Measurements from ENCODE around the gene RYR3. TPM values are rescaled to one million over a fixed set of nuclear protein-coding genes. Genes with fewer than 3 reads are reported as not detected.

RYR3 gene
- total RNA-seq, 1 donor from 2014 or later = 7.4 TPM

GRCh38 chr15:33902043-33902442 lies 591.3 kb downstream of the RYR3 start:
- TF ChIP-seq, protein P1, sequence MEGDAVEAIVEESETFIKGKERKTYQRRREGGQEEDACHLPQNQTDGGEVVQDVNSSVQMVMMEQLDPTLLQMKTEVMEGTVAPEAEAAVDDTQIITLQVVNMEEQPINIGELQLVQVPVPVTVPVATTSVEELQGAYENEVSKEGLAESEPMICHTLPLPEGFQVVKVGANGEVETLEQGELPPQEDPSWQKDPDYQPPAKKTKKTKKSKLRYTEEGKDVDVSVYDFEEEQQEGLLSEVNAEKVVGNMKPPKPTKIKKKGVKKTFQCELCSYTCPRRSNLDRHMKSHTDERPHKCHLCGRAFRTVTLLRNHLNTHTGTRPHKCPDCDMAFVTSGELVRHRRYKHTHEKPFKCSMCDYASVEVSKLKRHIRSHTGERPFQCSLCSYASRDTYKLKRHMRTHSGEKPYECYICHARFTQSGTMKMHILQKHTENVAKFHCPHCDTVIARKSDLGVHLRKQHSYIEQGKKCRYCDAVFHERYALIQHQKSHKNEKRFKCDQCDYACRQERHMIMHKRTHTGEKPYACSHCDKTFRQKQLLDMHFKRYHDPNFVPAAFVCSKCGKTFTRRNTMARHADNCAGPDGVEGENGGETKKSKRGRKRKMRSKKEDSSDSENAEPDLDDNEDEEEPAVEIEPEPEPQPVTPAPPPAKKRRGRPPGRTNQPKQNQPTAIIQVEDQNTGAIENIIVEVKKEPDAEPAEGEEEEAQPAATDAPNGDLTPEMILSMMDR (IDR thresholded peaks at IDR 0.05; ENCODE audit: partially characterized antibody, unreplicated experiment) = no peak
- Mint-ChIP-seq H3K36me3 (ENCODE audit: unreplicated experiment) (no peaks in the 10 kb centered on the region), H3K4me3 (ENCODE audit: unreplicated experiment) (no peak overlapping the region), H3K27ac (ENCODE audit: unreplicated experiment) (no peak overlapping the region), H3K9me3 (ENCODE audit: unreplicated experiment) (no peaks in the 10 kb centered on the region), H3K27me3 (ENCODE audit: unreplicated experiment) (peaks cover 5% of the 10 kb centered on the region), H3K4me1 (ENCODE audit: low read depth, unreplicated experiment) (no peaks in the 10 kb centered on the region)
- no peak for DNase-seq

DNA sequence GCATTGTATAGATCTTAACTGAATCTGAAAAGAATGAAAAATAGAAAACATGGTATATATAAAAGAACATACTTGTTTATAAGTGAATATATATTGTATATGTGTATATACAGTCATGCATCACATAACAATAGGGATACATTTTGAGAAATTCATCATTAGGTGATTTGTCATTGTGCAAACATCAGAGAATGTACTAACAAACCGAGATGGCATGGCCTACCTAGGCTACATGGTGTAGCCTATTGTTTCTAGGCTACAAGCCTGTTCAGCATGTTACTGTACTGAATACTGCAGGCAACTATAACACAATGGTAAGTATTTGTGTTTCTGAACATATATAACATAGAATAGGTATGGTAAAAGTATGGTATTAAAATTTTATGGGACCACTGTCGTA lies 592.9 kb downstream of the RYR3 start:
- TF ChIP-seq, protein P1 (IDR thresholded peaks at IDR 0.05; ENCODE audit: partially characterized antibody, unreplicated experiment) = no peak
- H3K4me3 Mint-ChIP-seq (ENCODE audit: unreplicated experiment) = no peak overlapping the region

DNA sequence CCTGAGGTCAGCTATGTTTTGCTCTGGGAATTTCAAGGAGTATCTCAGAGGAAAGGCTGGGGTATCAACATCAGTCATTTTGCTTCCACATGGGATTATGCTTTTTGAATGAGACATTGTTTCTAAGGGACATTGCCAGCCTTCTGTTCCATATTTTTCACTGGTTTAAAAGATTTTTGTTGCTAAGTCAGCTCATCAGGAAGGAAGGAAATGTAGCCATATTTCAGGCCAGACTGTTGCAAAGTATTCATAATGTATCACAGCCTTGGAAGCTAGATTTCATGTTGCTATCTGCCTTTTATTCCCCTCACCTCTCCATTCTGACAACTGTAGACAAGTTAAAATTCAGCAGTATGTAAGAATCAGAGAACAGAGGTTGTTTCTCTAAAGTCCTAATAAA lies 596.6 kb downstream of the RYR3 start:
- Mint-ChIP-seq H3K9me3 (ENCODE audit: unreplicated experiment) (no peaks in the 10 kb centered on the region), H3K27me3 (ENCODE audit: unreplicated experiment) (peaks cover 3% of the 10 kb centered on the region), H3K4me3 (ENCODE audit: unreplicated experiment) (no peak overlapping the region), H3K27ac (ENCODE audit: unreplicated experiment) (no peak overlapping the region), H3K36me3 (ENCODE audit: unreplicated experiment) (no peaks in the 10 kb centered on the region), H3K4me1 (ENCODE audit: low read depth, unreplicated experiment) (no peaks in the 10 kb centered on the region)
- TF ChIP-seq, protein P1 (IDR thresholded peaks at IDR 0.05; ENCODE audit: partially characterized antibody, unreplicated experiment) = no peak
- no peak for DNase-seq

More for the DNA sequence above, 592.9 kb downstream of the RYR3 start:
- H3K36me3 Mint-ChIP-seq (ENCODE audit: unreplicated experiment) = no peaks in the 10 kb centered on the region
- no peak for DNase-seq
- H3K27me3 Mint-ChIP-seq (ENCODE audit: unreplicated experiment) = peaks cover 5% of the 10 kb centered on the region
- H3K4me1 Mint-ChIP-seq (ENCODE audit: low read depth, unreplicated experiment) = no peaks in the 10 kb centered on the region
- H3K9me3 Mint-ChIP-seq (ENCODE audit: unreplicated experiment) = no peaks in the 10 kb centered on the region
- H3K27ac Mint-ChIP-seq (ENCODE audit: unreplicated experiment) = no peak overlapping the region

DNA sequence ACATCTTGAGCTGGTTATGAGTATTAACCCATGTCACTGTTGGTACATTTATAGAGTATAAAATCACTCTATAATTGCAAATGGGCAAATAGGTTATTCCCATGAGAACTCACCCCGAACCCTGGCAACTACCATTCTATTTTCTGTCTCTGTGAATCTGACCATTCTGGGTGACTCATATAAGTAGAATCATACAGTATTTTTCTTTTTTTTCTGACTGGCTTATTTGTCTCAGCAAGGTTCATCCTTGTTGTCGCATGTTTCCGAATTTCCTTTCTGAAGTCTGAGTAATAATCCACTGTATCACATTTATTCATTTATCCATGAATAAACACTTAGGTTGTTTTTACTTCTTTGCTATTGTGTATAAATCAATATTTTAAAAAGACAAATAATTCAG lies 597.6 kb downstream of the RYR3 start:
- H3K4me1 Mint-ChIP-seq (ENCODE audit: low read depth, unreplicated experiment) = no peaks in the 10 kb centered on the region
- H3K27me3 Mint-ChIP-seq (ENCODE audit: unreplicated experiment) = no peaks in the 10 kb centered on the region
- no peak overlapping the region for H3K4me3 Mint-ChIP-seq (ENCODE audit: unreplicated experiment)
- H3K36me3 Mint-ChIP-seq (ENCODE audit: unreplicated experiment) = no peaks in the 10 kb centered on the region
- H3K9me3 Mint-ChIP-seq (ENCODE audit: unreplicated experiment) = no peaks in the 10 kb centered on the region
- H3K27ac Mint-ChIP-seq (ENCODE audit: unreplicated experiment) = no peak overlapping the region
- DNase-seq = no peak
- TF ChIP-seq, protein P1 (IDR thresholded peaks at IDR 0.05; ENCODE audit: partially characterized antibody, unreplicated experiment) = no peak

GRCh38 chr15:33910741-33911140 lies 600.0 kb downstream of the RYR3 start:
- Mint-ChIP-seq H3K4me1 (ENCODE audit: low read depth, unreplicated experiment) (peaks cover 3% of the 10 kb centered on the region), H3K9me3 (ENCODE audit: unreplicated experiment) (no peaks in the 10 kb centered on the region), H3K27me3 (ENCODE audit: unreplicated experiment) (peaks cover 2% of the 10 kb centered on the region), H3K4me3 (ENCODE audit: unreplicated experiment) (no peak overlapping the region), H3K36me3 (ENCODE audit: unreplicated experiment) (no peaks in the 10 kb centered on the region), H3K27ac (ENCODE audit: unreplicated experiment) (no peak overlapping the region)
- DNase-seq = no peak
- TF ChIP-seq, protein P1 (IDR thresholded peaks at IDR 0.05; ENCODE audit: partially characterized antibody, unreplicated experiment) = no peak
